ENCODE results near the gene UTP11.
"Not testable (repeated sequence)": the region's sequence is repeated elsewhere in the genome, so short reads cannot be mapped to it uniquely, and the experiment has no call there.

Gene UTP11

GRCh38 chr1:38027201-38028104 lies 14.9 kb downstream of the UTP11 start:
- no peak for DNase-seq

DNA sequence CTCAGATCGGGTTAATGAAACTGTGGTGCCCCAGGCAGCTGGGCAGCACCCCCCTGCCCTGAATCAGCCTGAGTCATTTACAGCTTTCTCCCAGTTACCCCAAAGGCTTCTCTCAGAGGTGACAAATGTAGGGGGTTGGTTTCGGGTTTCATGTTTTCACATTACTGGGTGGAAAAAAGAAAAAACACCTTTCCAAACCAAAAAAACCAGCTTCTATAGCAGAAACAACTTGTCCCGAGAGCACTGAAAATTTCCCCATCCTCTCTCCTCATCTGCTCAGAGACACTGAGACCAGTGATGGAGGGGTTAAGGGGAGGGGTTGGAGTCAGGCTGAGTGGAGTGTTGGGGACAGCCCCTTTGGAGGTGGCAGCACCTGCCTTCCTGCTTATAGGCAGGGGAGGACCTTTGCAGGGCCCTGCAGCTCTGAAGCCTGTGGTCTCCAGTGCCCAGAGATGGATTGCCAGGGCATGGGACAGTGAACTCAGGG lies 15.6 kb downstream of the UTP11 start:
- DNase-seq: no peak

GRCh38 chr1:38028671-38029070 lies 16.1 kb downstream of the UTP11 start:
- no peak for DNase-seq

DNA sequence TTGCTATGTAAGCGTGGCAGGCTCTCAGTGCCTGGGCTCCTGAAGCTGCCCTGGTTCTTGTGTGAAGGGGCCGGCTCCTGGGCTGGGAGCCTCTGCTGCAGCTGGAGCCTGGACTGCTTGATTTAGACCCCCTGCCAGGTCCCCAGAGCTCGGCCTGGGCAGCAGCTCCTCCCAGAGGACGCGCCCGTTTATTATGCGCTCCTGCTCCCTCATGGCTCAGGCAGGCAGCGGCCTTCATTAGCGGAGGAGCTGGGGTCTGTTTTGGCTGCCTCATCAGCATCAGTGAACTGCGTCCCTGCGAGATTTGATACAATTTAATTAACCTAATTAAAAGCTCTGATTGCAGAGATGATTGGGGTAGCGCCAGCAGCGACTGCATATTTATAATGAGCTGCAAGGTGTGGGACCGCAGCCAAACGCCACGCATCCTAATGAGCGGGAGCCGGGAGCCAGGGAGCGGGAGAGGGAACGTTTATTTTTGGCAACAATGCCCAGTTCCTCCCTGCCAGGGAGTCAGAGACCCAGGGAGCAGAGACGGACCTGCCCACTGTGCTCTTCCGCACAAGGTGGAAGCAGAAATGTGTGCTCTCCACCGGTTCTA lies 16.6 kb downstream of the UTP11 start:
- peak in 17 of 56 donors; percentile 13 to 68 (median 47) for DNase-seq

DNA sequence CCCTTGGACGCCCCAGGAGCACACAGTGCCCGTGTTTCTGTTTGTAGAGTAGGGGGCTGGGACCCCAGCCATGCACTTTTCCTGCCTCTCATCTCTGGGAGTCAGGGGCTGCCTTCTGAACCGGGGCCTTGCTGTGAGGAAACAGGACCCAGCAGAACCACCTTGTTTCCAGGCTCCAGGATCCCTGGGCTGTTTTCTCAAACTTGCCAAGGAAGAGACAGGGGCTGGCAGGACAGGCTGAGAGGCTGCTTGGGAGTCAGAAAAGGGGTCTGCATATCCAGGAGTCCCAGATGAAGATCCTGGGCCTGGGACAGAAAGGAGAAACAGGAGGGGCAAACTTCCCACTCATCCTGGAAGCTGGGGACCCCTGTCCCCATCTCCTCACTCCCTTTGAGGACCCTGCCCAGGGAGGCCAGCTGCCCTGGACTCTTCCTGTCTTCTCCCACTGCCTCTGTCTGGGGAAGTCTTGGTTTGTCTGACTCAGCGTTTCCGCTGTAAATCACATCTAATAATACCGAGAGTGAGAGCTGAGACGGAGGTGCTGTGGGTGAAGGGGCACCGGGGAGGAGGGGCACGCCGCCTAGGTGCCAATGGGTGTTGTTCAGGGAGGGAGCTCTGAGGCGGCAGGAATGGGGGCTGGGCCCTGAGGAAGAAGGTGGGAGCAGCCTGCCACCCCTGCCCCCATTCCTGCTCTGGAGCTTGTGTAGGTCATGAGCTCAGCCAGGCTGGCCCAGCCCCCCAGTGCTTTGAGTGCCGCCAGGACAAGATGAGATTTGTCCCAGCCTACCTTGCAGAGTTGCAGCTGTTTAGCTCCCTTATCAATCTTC lies 17.4 kb downstream of the UTP11 start:
- DNase-seq: peak in 2 of 56 donors; percentile 16 to 36

DNA sequence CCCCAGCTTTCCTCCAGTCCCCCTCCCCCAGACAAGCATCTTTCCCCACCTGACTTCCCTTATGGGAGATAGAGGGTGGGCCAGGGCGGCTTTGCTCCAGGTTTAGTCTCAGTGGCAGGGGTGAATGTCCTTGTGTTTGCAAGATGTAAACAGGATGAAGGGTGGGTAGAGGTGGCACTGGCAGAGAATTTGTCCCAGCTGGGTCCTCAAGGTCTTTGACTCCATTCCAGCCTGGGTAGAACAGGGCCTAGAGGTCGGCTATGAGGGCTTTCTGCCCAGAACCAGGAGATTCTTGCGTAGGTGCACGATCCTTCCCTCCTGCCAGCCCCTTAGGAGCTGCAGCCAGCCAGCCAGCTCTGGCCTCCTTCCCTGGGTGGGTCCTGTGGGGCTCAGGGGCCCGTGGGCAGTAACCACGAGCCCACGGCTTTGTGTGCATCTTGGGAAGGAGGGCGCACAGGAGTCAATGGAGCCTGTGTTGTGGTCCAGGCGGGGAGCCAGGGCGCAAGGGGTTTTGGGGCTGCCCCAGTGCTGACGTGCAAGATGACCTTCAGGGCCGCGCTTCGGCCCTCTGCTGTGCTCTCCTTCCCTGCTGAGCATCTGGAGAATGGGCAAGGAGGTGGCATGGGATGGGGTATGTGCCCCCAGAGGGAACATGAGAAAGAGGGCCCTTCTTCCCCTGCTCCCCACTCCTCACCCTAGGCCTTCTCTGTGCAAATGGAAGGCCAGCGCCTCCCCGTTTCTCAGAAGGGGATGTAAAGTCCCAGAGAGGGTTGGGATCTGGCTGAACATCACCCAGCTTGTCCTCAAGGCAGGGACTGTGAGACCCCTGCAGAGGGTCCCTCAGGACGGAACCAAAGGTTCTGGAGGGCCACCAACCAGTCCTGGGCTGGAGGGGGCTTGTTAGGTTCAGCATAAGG lies 18.3 kb downstream of the UTP11 start:
- DNase-seq: peak in 6 of 56 donors; percentile 15 to 39 (median 27)

- no peak for DNase-seq
Observed at GRCh38 chr1:38031513-38031866, 19.0 kb downstream of the UTP11 start.

- DNase-seq: not testable (repeated sequence)
Observed at GRCh38 chr1:38032992-38033391, 20.5 kb downstream of the UTP11 start.

GRCh38 chr1:38034871-38035270 lies 22.3 kb downstream of the UTP11 start:
- no peak for DNase-seq

DNA sequence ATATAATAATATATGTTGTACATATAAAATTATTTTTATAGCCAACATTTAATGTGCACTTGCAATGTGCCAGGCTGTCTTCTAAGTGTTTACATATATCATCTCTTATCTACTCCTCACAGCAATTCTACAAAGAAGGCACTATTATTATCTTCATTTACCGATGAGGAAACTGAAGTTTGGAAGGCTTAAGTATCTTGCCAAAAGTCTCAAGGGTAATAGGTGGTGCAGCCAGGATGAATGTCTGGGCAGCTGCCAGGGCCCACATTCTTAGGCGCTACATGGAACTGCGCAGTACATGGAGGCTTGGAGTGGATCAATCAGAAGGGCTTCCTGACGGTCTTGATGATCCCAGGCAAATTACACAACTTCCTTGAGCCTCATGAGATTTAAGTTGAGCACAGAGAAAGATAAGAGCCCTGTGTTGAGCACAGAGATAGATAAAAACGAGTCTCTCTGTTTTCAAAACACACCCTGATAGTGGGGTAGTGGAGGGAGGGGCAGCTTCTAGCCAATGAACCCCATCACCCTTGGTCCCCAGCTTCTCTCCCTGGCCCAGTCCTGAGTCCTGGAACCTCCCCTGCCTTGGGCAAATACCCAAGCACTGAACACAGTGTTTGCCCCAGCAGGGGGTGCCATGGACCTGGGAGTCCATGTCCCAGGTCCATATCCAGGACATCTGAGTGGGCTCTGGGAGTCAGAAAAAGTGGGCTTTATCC lies 24.8 kb downstream of the UTP11 start:
- no peak for DNase-seq

DNA sequence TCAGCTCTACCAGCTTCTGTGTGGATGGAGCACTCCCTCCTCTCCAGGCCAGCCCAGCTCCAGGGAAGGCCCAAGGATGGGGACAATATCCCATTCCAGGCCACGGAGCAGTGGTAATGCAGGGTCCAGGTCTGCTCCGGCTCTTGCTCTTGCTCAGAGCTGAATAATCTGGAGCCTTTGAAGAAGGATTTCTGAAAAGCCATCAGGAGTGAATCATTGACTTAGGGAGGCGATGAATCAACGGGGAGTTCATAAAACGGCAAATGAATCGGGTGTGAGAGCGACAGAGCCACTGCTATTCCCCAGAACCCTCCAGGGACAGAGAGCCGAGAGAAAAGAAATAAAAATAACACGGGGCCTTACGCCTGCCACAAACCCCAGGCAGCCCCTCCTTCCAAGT lies 26.3 kb downstream of the UTP11 start:
- DNase-seq: no peak

GRCh38 chr1:38039331-38040088 lies 27.0 kb downstream of the UTP11 start:
- DNase-seq: no peak

DNA sequence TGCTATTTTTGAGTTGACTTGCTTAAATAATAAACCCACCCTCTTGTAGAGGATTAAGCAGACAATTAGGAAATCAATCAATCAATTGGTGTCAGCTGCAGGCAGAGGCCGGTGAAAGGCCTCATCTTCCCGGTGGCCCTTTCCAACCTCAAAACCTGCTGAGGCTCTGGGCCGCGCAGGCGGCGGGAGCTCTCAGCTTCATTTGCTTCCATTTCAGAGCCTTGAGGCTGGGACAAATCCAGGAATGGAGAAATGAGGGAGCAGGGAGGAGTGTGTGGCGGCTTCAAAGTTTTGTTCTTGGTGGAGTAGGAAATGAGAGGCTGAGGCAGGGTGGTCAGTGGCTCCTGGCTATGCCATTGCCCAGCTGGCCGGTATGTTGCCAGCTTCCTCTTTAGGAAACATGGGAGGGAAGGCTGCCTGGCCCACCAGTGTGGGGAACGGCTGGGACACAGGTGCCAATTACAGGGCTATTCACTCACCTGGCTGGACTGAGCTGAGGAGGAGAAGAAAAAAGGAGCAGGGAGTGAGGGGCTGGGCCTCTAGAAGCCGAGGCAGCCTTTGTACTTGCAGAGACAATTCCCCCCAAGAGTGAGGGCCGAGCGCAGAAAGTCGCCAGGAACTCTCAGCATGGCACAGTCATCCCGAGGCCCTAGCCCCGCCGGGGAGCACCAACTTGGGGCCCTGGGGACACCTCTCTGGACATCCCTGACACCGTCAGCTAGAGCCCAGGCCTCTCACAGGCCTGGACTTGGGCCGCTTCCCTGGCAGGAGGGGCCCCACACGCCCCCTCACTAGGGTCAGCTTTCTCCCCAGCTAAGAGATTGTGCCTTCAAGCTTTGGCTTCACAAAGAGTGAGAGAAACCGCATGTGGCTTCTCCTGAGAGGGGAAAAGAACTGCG lies 29.7 kb downstream of the UTP11 start:
- DNase-seq: no peak

- DNase-seq: no peak
Observed at GRCh38 chr1:38043036-38043747, 30.7 kb downstream of the UTP11 start.

GRCh38 chr1:38044221-38045215 lies 32.0 kb downstream of the UTP11 start:
- DNase-seq: no peak
